GM08714 (cell line): ENCODE data around the gene JAZF1.

Experiments
- H3K4me3 ChIP-seq: fragments of 200-500 bp; sonication (Bioruptor generic); 2 replicates; pipeline ENCODE4 v1.5.1; 2014; ENCODE audit warnings: mild to moderate bottlenecking, low read length, inconsistent platforms
- ZNF274 ChIP-seq: IDR thresholded peaks from 2 replicates; pipeline ENCODE4 v1.6.1; 2012; ENCODE audit warnings: mild to moderate bottlenecking, low read depth, low read length

JAZF1 gene

DNA sequence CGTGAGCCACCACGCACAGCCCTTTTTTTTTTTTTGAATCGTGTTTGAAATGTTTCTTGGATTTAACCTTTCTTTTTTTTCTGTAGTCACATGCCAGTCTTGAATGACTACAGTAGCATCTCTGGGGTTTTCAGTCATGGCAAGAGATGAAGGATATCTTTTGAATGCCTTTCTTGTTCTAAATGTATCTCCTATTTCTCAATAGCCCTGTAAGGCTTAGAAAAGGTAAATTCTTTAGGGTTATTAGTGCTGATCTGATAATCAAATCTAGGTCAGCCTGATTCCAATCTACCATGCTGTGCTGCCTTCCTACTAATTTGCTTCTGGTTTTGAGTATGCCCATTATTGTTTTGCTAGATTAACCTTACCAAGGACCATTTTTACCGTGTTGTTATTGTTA lies 370.4 kb downstream of the JAZF1 start:
- TF ChIP-seq ZNF274: no peak
- no peak overlapping the region for H3K4me3 ChIP-seq

GRCh38 chr7:27808626-27809025 lies 372.0 kb downstream of the JAZF1 start:
- TF ChIP-seq ZNF274: no peak
- H3K4me3 ChIP-seq: no peak overlapping the region

- no peak for TF ChIP-seq ZNF274
- H3K4me3 ChIP-seq: no peak overlapping the region
These were observed 376.5 kb downstream of the JAZF1 start for GRCh38 chr7:27804139-27804538.

- H3K4me3 ChIP-seq: no peak overlapping the region
- TF ChIP-seq ZNF274: no peak
These were observed 377.6 kb downstream of the JAZF1 start for GRCh38 chr7:27802999-27803398.

- no peak overlapping the region for H3K4me3 ChIP-seq
- no peak for TF ChIP-seq ZNF274
These were observed 381.4 kb downstream of the JAZF1 start for GRCh38 chr7:27799212-27799611.

DNA sequence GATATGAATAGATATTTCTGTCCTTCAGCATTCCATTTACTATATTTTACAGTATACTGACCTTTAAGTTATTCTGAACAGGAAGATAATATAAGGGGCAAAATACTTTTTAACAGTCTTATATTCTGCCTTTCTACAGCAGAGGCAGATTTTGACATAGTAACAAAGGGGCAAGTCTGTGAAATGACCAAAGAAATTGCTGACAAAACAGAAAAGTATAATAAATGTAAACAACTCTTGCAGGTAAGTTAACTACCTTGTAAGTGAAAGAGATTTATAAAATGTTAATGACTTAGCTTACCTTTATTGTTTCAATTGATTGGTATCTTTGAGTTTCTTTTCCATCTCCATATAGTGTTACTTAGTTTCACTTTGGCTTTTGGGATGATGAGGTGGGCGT lies 384.6 kb downstream of the JAZF1 start:
- H3K4me3 ChIP-seq: no peak overlapping the region
- TF ChIP-seq ZNF274: no peak

DNA sequence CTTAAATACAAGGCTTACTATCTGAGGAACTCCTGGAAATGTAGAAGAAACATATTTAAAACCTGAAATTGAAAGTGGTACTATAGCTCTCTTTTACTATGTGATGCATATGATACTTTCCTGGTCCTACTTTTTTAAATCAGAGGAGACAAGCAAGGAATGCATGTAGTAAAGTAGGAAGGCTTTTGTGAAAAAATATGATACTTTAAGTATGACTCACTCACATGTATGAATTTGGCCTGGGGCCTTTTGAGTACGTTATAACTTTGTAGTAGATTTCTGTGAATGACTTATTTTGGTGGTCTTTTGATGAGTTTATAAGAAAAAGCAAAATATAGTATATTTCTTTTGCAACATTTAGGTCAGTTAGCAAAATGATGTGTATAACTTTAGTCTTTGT lies 386.8 kb downstream of the JAZF1 start:
- no peak for TF ChIP-seq ZNF274
- no peak overlapping the region for H3K4me3 ChIP-seq

- no peak overlapping the region for H3K4me3 ChIP-seq
- TF ChIP-seq ZNF274: no peak
These were observed 392.2 kb downstream of the JAZF1 start for GRCh38 chr7:27788437-27788836.

DNA sequence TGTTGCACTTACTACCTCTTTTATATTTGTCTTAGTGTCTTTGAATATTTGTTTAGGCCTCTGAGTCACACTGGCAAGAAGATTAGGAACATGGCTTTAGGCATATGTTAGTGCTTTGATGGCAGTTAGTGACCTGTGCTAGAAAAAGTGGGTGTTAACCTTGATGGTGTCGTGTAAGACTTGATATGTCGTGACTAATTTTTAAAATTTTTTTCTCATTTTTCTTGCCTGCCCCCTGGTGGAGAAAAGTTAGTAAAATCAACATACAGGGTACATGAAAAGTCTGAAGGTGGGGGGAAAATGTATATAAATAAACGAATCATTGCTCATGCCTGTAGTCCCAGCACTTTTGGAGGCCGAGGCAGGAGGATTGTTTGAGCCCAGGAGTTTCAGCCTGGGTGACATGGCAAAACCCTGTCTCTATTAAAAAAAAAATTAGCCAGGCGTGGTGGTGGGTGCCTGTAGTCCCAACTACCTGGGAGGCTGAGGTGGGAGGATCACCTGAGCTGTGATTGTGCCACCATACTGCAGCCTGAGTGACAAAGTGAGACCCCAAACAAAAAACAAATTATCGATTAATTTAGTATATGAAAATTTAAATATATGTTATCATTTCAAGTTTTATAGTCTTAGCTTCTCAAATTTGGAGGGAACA lies 396.1 kb downstream of the JAZF1 start:
- no peak for TF ChIP-seq ZNF274

GRCh38 chr7:27782849-27783248 lies 397.7 kb downstream of the JAZF1 start:
- no peak overlapping the region for H3K4me3 ChIP-seq
- no peak for TF ChIP-seq ZNF274

More for the DNA sequence above, 396.1 kb downstream of the JAZF1 start:
- H3K4me3 ChIP-seq: no peak overlapping the region

DNA sequence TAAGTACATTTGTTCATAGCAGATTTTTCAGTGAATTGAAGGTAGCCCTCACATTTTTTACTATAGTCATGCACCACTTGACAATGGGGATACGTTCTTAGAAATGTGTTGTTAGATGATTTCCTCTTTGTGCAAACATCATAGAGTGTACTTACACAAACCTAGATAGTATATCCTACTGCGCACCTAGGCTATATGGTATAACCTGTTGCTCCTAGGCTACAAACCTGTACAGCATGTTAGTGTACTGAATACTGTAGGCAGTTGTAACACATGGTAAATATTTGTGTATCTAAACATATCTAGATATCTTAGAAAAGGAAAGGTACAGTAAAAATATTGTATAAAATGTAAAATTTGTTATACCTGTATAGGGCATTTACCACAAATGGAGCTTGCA lies 399.4 kb downstream of the JAZF1 start:
- TF ChIP-seq ZNF274: no peak

More for the DNA sequence above, 399.4 kb downstream of the JAZF1 start:
- no peak overlapping the region for H3K4me3 ChIP-seq
